Measurements from ENCODE around the gene ANKS1B. TPM values are rescaled to one million over a fixed set of nuclear protein-coding genes. Genes with fewer than 3 reads are reported as not detected.

Gene ANKS1B
- total and polyA plus RNA-seq, 10 of the 15 experiments (the other 5 are each of a cell fraction or from before 2014, with no cell fraction given) = 0.16 to 1.3 (median 0.82) TPM; not detected in 7

- no peak for ATAC-seq
- intact Hi-C loops (cut with micrococcal nuclease; ENCODE audit: unreplicated experiment) = no loop called here
These were observed 1014.5 kb downstream of the ANKS1B start for GRCh38 chr12:98970210-98970609.

More at GRCh38 chr12:98970210-98970609, 1014.5 kb downstream of the ANKS1B start:
- no peak overlapping the region for H2AFZ ChIP-seq (ENCODE audit: control insufficient read depth, low read depth, low read length)
- POLR2A ChIA-PET = no interaction called here
- H3K4me3 ChIP-seq = no peak overlapping the region
- no peaks in the 10 kb centered on the region for H3K36me3 ChIP-seq (ENCODE audit: control insufficient read depth in 2 of 2, insufficient read depth in 2 of 2, low read length in 1 of 2)
- no TSS peak for BruUV-seq (replicated peaks)
- in situ Hi-C loops (cut with MboI) = no loop called here
- CTCF ChIA-PET = no interaction called here
- no peak for TF ChIP-seq PKNOX1 (IDR thresholded peaks at IDR 0.05)
- no peak for TF ChIP-seq LARP7 (IDR thresholded peaks at IDR 0.05)
- no peak for TF ChIP-seq SMARCA5 (IDR thresholded peaks at IDR 0.05)
- no peak for TF ChIP-seq TCF3 (IDR thresholded peaks at IDR 0.05; ENCODE audit: borderline replicate concordance, insufficient read depth, low read depth, low read length)
- no peak for TF ChIP-seq ZNF217 (IDR thresholded peaks at IDR 0.05)
- TF ChIP-seq POLR2A (IDR thresholded peaks at IDR 0.05; ENCODE audit: low read depth, low read length) = no peak
- TF ChIP-seq CREB1 (IDR thresholded peaks at IDR 0.05; ENCODE audit: low read depth) = no peak
- no peak for TF ChIP-seq FOXM1 (IDR thresholded peaks at IDR 0.05; ENCODE audit: low read depth, low read length)
- no peak for TF ChIP-seq ZNF687 (IDR thresholded peaks at IDR 0.05)
- TF ChIP-seq SMAD1 (IDR thresholded peaks at IDR 0.05; ENCODE audit: low read depth, partially characterized antibody) = no peak
- no peak for TF ChIP-seq USF2 (IDR thresholded peaks at IDR 0.05; ENCODE audit: borderline replicate concordance, low read depth, low read length)
- TF ChIP-seq BHLHE40 (IDR thresholded peaks at IDR 0.05; ENCODE audit: borderline replicate concordance in 1 of 2, low read depth in 2 of 2, low read length in 1 of 2) = no peak
- no peak for TF ChIP-seq FOS (IDR thresholded peaks at IDR 0.05; ENCODE audit: borderline replicate concordance, extremely low read depth, insufficient read length)
- no peaks in the 10 kb centered on the region for H3K4me1 ChIP-seq (ENCODE audit: control insufficient read depth, insufficient read depth, low read length)
- DNase-seq (ENCODE audit: low read depth, low spot score) = no peak
- no peaks in the 10 kb centered on the region for H3K79me2 ChIP-seq (ENCODE audit: control insufficient read depth, insufficient read depth, low read length)
- H4K20me1 ChIP-seq (ENCODE audit: control insufficient read depth, insufficient read depth) = no peaks in the 10 kb centered on the region
- no peaks in the 10 kb centered on the region for H3K9me3 ChIP-seq (replicated peaks; ENCODE audit: control insufficient read depth, insufficient read depth, low read length)
- no peak overlapping the region for H3K4me2 ChIP-seq (ENCODE audit: control insufficient read depth, insufficient read depth)
- RAD21 ChIA-PET (ENCODE audit: unreplicated experiment) = no interaction called here
- no peak overlapping the region for H3K9ac ChIP-seq (ENCODE audit: control insufficient read depth, insufficient read depth, low read length)
- H3K27me3 ChIP-seq (replicated peaks in 1 of 2; ENCODE audit: control insufficient read depth in 2 of 2, insufficient read depth in 2 of 2, low read length in 1 of 2) = no peaks in the 10 kb centered on the region
- FAIRE-seq = no peak
- H3K27ac ChIP-seq (ENCODE audit: control insufficient read depth, insufficient read depth) = no peak overlapping the region
- SMC1A ChIA-PET (ENCODE audit: uncharacterized antibody, unreplicated experiment) = no interaction called here
